GM21529 (cell line): ENCODE data around the gene SVIL.

Experiments
- ATAC-seq: cut with Tn5 transposase; IDR thresholded peaks from one replicate; pipeline ENCODE4 v1.9.1; 2021; ENCODE audit not compliant: unreplicated experiment

The SVIL gene

GRCh38 chr10:29650552-29650944 lies 15.8 kb upstream of the SVIL start:
- no peak for ATAC-seq

- no peak for ATAC-seq
Observed at GRCh38 chr10:29649561-29650551, 15.1 kb upstream of the SVIL start.

GRCh38 chr10:29648983-29649268 lies 14.2 kb upstream of the SVIL start:
- ATAC-seq: no peak

DNA sequence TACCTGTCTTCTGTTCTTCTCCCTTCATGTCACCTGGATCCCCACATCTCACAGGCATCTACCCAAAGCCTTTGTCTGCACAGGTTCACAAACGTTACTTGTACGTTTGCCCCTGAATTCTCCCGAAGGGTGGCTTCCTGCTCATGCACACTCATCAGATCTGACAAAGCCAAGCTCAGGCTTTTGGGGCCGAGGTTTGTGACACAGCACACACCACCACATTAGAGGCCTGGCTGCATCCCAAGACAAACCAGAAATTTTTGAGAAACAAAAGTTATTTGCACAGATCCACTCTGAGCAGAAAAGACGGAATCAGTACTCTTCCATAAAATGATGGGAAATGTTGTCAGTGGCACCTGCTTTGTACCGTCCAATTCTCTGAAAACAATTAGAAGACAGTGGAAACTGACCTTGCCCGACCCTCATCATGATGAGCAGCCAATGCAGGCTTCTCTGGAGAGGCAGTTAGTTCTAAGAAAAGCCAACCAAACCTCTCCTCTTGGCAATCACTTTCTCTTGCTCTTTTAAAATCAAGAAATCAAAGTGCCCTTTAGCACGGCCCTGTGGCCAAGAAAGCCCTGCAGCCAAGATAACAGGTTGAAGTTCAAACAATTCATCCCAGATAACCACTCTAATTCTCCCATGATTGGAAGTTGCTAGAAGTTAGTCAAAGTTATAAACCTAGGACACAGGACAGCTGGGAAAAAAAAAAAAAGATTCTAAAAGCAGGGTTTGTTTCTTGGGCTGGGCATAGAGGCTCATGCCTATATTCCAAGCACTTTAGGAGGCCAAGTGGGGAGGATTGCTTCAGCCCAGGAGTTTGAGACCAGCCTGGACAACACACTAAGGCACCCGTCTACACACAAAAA lies 13.6 kb upstream of the SVIL start:
- ATAC-seq: no peak

DNA sequence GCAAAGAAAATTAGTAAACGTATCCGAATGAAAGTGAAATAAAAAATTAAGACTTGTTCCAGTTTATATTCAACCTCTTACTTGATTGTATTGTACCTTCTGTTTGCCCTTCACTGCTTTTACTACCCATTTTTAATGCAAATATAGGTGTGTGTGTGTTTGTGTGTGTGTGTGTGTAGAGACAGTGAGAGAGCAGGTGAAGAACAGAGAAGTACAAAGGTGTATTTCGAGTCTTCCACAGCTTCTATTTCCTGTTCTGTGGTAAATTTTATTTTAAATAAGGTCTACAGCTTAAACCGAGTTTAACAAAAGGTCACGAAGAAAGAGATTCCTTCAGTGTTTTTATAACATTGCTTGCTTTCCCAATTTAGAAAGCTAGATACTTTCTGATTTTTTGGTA lies 12.7 kb upstream of the SVIL start:
- no peak for ATAC-seq

- no peak for ATAC-seq
Observed at GRCh38 chr10:29646960-29647461, 12.2 kb upstream of the SVIL start.

DNA sequence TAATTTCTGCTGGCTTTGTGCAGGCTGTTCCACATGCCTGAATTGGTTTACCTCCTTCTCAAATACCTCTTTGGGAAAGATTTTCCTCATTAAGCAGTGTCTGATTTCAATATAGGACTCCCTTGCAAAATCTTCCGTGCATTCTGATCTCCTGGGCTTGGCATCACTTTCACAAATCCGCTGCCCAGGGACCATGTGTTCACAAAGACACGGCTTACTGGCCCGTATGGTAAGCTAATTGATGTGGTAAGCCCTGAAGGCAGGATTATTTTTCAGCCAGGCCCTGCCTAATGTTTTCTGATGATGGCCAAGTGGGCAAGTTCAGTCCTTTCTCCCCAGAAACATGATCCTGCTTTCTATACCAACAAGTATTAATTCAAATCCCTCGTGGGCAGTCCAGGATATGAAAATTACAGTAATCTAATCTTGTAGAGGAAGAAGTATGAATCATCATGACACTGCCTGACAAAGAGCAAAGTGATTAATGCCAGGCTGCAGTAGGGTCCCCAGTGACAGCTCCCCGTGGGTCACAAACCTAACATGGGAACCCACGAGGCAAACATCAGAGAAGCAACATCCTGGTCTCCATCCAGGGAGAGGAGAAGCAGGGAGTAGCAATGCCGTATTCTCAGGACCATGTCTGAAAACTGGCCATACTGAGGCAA lies 11.6 kb upstream of the SVIL start:
- ATAC-seq: no peak

- ATAC-seq: no peak
Observed at GRCh38 chr10:29643771-29644501, 9.2 kb upstream of the SVIL start.

GRCh38 chr10:29642990-29643389 lies 8.2 kb upstream of the SVIL start:
- ATAC-seq: no peak

DNA sequence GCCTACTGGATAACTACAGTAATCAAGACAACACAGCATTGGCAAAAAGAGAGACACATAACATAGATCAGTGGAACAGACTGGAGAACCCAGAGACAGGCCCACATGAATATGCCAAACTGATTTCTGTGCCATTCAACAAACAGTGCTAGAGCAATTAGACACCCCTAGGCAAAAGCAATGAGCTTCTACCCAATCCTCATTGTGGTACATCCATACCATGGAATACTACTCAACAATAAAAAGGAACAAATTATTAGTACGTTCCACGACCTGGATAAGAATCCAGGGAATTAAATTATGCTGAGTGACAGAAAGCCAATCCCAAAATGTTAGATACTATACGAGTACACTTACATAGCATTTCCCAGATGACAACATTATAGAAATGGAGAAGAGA lies 2.8 kb upstream of the SVIL start:
- ATAC-seq: no peak

DNA sequence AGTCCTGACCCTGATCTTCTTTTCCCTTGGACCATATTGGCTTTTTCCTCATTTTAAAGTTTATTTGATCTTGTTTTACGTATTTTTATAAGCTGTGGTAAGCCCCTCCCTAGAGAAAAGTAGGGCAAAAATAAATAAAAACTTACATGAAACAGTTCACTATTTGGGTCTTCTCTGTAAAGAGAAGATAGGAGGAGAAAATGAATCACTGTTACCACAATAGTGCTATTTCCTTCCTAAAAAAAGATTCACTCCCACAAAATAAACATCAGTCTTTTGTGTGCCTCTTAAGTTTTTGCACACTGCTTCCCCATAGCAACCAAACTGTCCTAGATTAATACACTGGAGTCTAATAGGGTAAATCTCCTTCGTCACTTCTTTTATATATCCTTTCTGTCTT lies 1.4 kb upstream of the SVIL start:
- no peak for ATAC-seq

DNA sequence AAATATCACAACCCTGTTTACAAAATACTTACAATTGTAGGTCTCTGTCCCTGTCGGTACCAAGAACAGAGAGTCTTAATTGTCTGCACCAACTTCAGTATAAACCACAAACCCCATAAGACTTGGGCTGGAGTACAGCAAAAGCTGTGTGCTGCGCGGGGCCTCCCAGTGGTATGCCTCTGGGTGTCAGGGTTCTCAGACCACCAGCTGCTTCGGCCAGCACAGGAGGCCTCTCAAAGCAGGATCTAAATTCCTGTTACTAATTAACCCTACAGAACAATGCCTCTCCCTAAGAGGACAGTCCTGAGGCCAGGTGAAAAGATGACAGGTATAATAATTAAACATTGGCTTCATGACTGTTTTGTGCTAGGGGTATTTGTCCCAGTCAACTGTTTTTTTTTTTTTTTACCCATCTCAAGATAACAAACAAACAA lies 957 bp upstream of the SVIL start:
- peak; percentile 60 for ATAC-seq

DNA sequence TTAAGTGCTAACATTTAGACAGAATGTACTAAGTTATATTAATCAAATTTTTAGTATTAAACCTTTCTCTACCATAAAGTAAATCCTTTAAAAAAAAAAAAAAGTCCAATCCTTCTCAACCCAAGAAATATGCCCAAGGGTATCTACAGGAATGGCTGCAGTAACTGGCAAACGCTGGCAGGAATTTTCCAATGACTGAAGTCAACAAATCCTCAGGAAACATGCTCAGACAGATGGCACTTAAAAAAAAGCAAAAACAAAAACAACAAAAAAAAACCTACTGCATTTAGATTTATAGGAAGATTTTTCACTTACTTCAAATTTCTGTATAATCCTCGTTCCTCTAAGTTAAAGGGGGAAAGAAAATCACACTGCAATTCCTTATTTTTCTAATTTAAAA lies 666 bp downstream of the SVIL start:
- ATAC-seq: no peak

DNA sequence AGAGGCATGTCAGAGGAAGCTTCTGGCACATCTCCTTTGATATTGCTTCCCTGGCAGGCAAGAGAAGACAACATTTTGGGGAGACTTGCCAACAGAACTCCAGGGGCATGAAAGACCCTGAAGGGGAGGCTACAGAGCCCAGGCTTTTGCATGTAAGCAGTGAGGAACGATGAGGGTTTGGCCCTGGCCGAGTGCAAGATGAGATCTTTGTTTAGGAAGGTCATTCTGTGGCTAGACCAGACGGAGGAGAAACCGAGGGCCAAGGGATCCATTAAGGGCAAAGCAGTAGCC lies 3.8 kb downstream of the SVIL start:
- ATAC-seq: no peak

GRCh38 chr10:29630205-29631048 lies 4.3 kb downstream of the SVIL start:
- no peak for ATAC-seq

DNA sequence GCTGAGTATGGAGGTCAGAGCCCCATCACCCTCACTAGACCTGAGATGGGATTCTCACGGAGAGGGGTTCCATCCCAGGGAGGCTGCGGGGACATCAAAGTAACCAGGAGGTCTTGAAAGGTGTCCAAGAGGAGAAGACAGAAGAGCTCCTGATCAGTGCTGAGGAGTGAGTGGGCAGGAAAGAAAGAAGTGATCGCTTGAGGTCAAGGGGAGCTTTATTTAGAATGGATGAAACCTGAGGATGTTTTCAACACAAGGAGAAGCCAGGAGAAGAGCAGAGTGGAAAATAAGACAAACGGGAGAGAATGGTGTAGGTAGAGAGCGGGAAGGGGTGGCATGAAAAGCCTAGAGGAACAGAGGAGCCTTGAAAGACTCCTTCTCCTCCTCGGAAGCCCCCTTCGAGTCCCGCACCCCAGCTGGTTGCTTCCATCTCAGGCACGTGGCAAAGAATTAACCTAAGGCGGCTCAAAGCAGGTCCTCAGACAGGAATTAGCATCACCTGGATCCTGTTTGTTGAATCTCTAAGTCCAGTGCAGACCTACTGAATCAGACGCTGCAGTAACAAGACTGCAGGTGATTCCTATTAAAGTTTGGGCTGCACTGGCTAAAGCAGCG lies 5.8 kb downstream of the SVIL start:
- ATAC-seq: no peak

- no peak for ATAC-seq
Observed at GRCh38 chr10:29628311-29628710, 6.5 kb downstream of the SVIL start.

DNA sequence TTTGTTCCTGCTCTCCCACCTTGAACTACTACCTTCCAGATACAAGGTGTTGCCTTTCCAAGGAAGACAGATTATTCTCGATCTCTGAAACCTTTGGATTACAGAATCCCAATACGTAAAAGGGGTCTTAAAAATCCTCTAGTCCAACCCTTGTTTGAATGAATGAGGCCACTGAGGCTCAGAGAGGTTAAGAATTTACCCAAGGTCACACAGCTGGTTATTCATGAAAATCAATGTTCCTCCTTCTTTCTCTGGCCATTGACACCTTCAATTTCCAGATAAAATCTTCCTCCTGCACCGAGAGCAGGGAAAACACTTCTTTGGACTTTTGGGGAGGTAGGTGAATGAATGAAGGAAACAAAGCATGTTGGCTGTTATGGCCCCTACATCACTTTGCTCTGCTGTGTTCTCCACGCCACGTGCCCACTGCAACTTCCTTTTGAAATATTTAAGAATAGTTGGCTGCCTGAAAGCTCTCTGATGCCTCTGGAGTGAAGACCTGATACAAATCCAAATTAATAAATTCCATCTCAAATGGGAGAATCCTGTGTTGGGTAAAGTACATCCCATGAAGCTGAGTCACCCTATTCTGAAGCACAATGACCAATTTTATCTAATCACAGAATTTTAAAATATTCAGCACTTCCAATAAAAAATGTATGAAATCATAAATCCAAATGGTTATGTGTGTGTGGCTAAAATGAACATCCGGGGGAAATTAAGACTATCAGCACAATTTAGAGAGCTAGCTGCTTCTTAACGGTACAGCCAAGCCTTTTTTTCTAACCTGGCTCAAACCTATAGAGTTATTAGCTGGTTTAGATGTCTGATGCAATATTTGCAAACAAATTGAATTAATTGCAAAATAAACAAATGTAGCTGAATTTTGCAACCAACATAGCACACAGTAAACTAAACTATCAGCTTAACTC lies 7.3 kb downstream of the SVIL start:
- no peak for ATAC-seq
